HFFc6 (cell line): ENCODE measurements around the gene MYF6. TPM values are rescaled to one million over a fixed set of nuclear protein-coding genes. Genes with fewer than 3 reads are reported as not detected.
A peak's percentile ranks its signal among the peaks of the same experiment; 100 is the strongest.

ENCODE experiments used
- DNase-seq: peaks from one replicate; pipeline ENCODE4 v3.0.0-alpha.2; 2018
- H3K27ac Mint-ChIP-seq: 2 replicates; pipeline ENCODE4 v1.8.0; 2020; ENCODE audit warnings: mild to moderate bottlenecking, mixed read lengths
- H3K27me3 Mint-ChIP-seq: 2 replicates; pipeline ENCODE4 v1.8.0; 2021; ENCODE audit warnings: mild to moderate bottlenecking, moderate library complexity, mixed read lengths; ENCODE audit not compliant: insufficient read depth
- H3K36me3 Mint-ChIP-seq: 2 replicates; pipeline ENCODE4 v1.8.0; 2021; ENCODE audit warnings: low read depth, mixed read lengths
- H3K4me1 Mint-ChIP-seq: 2 replicates; pipeline ENCODE4 v1.8.0; 2020; ENCODE audit warnings: low read depth, mixed read lengths
- H3K4me3 Mint-ChIP-seq: 2 replicates; pipeline ENCODE4 v1.8.0; 2020; ENCODE audit warnings: mild to moderate bottlenecking, moderate library complexity, mixed read lengths
- H3K9me3 Mint-ChIP-seq: 2 replicates; pipeline ENCODE4 v1.8.0; 2020; ENCODE audit warnings: mild to moderate bottlenecking, mixed read lengths
- CTCF ChIP-seq: fragments of 200-600 bp; sonication (generic); IDR thresholded peaks from 2 replicates; pipeline ENCODE4 v1.5.0; 2021; ENCODE audit warnings: antibody characterized with exemption, mild to moderate bottlenecking
- total RNA-seq, 6 experiments: library from RNA; stranded (reverse); fragmentation: NEBNext Ultra II Directional; extraction: Animal tissue kit (Norgen Biotek cat#: 25700); gene quantifications; 2 replicates in 1 of 6; 3 replicates in 5 of 6; pipeline ENCODE4 v1.2.3, GENCODE V29; 2021

The MYF6 gene
- total RNA-seq, 6 experiments from 2014 or later = not detected

GRCh38 chr12:80710727-80711449, 3.5 kb downstream of the MYF6 start:
- peaks cover 4% of the 10 kb centered on the region for H3K27me3 Mint-ChIP-seq
- H3K4me1 Mint-ChIP-seq = peaks cover 9% of the 10 kb centered on the region; the same call in 1 of the 2 replicates

GRCh38 chr12:80711866-80712265, 4.4 kb downstream of the MYF6 start:
- peaks cover 9% of the 10 kb centered on the region for H3K36me3 Mint-ChIP-seq
- no peak for TF ChIP-seq CTCF
- no peaks in the 10 kb centered on the region for H3K9me3 Mint-ChIP-seq
- no peak overlapping the region for H3K27ac Mint-ChIP-seq
- no peak overlapping the region for H3K4me3 Mint-ChIP-seq
- peaks cover 7% of the 10 kb centered on the region for H3K27me3 Mint-ChIP-seq
- DNase-seq = no peak
- peaks cover 10% of the 10 kb centered on the region; the same call in 1 of the 2 replicates for H3K4me1 Mint-ChIP-seq

More at GRCh38 chr12:80710727-80711449, 3.5 kb downstream of the MYF6 start:
- peaks cover 9% of the 10 kb centered on the region for H3K36me3 Mint-ChIP-seq
- H3K4me3 Mint-ChIP-seq = no peak overlapping the region
- DNase-seq = no peak
- no peak for TF ChIP-seq CTCF
- no peaks in the 10 kb centered on the region for H3K9me3 Mint-ChIP-seq
- no peak overlapping the region for H3K27ac Mint-ChIP-seq

- Mint-ChIP-seq H3K36me3 (peaks cover 9% of the 10 kb centered on the region), H3K4me1 (peaks cover 10% of the 10 kb centered on the region; the same call in 1 of the 2 replicates), H3K9me3 (no peaks in the 10 kb centered on the region), H3K4me3 (no peak overlapping the region), H3K27me3 (peaks cover 7% of the 10 kb centered on the region), H3K27ac (no peak overlapping the region)
- DNase-seq = no peak
- TF ChIP-seq CTCF = no peak
Observed at GRCh38 chr12:80712866-80713265, 5.4 kb downstream of the MYF6 start.

- H3K4me1 Mint-ChIP-seq = peaks cover 10% of the 10 kb centered on the region; the same call in 1 of the 2 replicates
- H3K9me3 Mint-ChIP-seq = no peaks in the 10 kb centered on the region
- no peak for DNase-seq
- H3K4me3 Mint-ChIP-seq = peak overlapping the region; percentile 84; the same call in 1 of the 2 replicates
- TF ChIP-seq CTCF = no peak
- peaks cover 9% of the 10 kb centered on the region for H3K36me3 Mint-ChIP-seq
- H3K27ac Mint-ChIP-seq = no peak overlapping the region
- H3K27me3 Mint-ChIP-seq = peaks cover 7% of the 10 kb centered on the region
Observed at GRCh38 chr12:80713419-80713818, 6.0 kb downstream of the MYF6 start.

GRCh38 chr12:80714055-80714454, 6.6 kb downstream of the MYF6 start:
- TF ChIP-seq CTCF = no peak

More at GRCh38 chr12:80714055-80714454, 6.6 kb downstream of the MYF6 start:
- Mint-ChIP-seq H3K4me1 (peaks cover 10% of the 10 kb centered on the region; the same call in 1 of the 2 replicates), H3K27me3 (peaks cover 7% of the 10 kb centered on the region), H3K36me3 (peaks cover 2% of the 10 kb centered on the region), H3K9me3 (no peaks in the 10 kb centered on the region), H3K4me3 (peak overlapping the region; percentile 84), H3K27ac (peak overlapping the region; percentile 69; the same call in 1 of the 2 replicates)
- no peak for DNase-seq
